MCF 10A (cell line): ENCODE data around the gene MLF2. TPM values are rescaled to one million over a fixed set of nuclear protein-coding genes. Genes with fewer than 3 reads are reported as not detected.

Experiments
- BruUV-seq: library from RNA; stranded (reverse); fragments of 400-500 nt; replicated peaks from 2 replicates; lab custom pipeline; 2021; lab: Mats Ljungman, UMichigan
- CTCF ChIA-PET: fragments of 300-600 bp; sonication (Branson Sonifier 250); formaldehyde crosslinking; extraction: SDS; loops from one replicate; lab custom pipeline; 2021; ENCODE audit warnings: antibody characterized with exemption, inconsistent platforms; lab: Yijun Ruan, JAX
- POLR2A ChIA-PET: fragments of 300-600, 350-650 bp; sonication (Branson Sonifier 250); formaldehyde crosslinking; extraction: SDS; loops from one replicate; lab custom pipeline; 2020; ENCODE audit warnings: antibody characterized with exemption, inconsistent platforms; lab: Yijun Ruan, JAX
- DNase-seq: peaks from one replicate; pipeline ENCODE4 v3.0.0-alpha.2; 2018; ENCODE audit not compliant: unreplicated experiment
- H3K27ac Mint-ChIP-seq: one replicate; pipeline ENCODE4 v1.8.0; 2022; ENCODE audit warnings: mild to moderate bottlenecking, low read depth, mixed read lengths; ENCODE audit not compliant: unreplicated experiment
- H3K27me3 Mint-ChIP-seq: one replicate; pipeline ENCODE4 v1.8.0; 2022; ENCODE audit warnings: mixed read lengths; ENCODE audit not compliant: insufficient read depth, unreplicated experiment
- H3K36me3 Mint-ChIP-seq: one replicate; pipeline ENCODE4 v1.8.0; 2022; ENCODE audit warnings: mild to moderate bottlenecking, moderate library complexity, mixed read lengths; ENCODE audit not compliant: insufficient read depth, unreplicated experiment
- H3K4me1 Mint-ChIP-seq: one replicate; pipeline ENCODE4 v1.8.0; 2022; ENCODE audit warnings: mixed read lengths; ENCODE audit not compliant: insufficient read depth, unreplicated experiment
- H3K4me3 Mint-ChIP-seq: one replicate; pipeline ENCODE4 v1.8.0; 2022; ENCODE audit warnings: mild to moderate bottlenecking, moderate library complexity, mixed read lengths; ENCODE audit not compliant: unreplicated experiment
- H3K9me3 Mint-ChIP-seq: one replicate; pipeline ENCODE4 v1.8.0; 2022; ENCODE audit warnings: mixed read lengths; ENCODE audit not compliant: unreplicated experiment
- CTCF ChIP-seq: fragments of 200-600 bp; IDR thresholded peaks from one replicate; pipeline ENCODE4 v1.8.0; 2022; ENCODE audit warnings: antibody characterized with exemption, mild to moderate bottlenecking; ENCODE audit not compliant: unreplicated experiment
- intact Hi-C: fragments of 100-400 bp; cut with micrococcal nuclease; formaldehyde crosslinking; loops from 2 replicates; pipeline ENCODE4 v1.14.1; 2022
- total RNA-seq: library from RNA; stranded (reverse); gene quantifications from 2 replicates; pipeline ENCODE4 v1.2.3, GENCODE V29; 2022

The MLF2 gene
- total RNA-seq, 1 experiment from 2014 or later = 151 TPM

- Mint-ChIP-seq H3K4me1 (peaks cover 57% of the 10 kb centered on the region), H3K36me3 (peaks cover 15% of the 10 kb centered on the region), H3K4me3 (peak overlapping the region; percentile 84), H3K27ac (peak overlapping the region; percentile 83), H3K27me3 (no peaks in the 10 kb centered on the region), H3K9me3 (no peaks in the 10 kb centered on the region)
- CTCF ChIA-PET = interaction anchor here (0.6 to 7.8 kb wide), 22 partner anchors 9 to 251 kb away, joined by 3 to 174 read pairs (median 5); partner anchors contain the start of genes CD4, COPS7A, LPCAT3 and MLF2
- intact Hi-C loops = loop anchor here (1.0 kb wide), 2 partner anchors 13 kb away; partner anchors contain the start of gene MLF2
- DNase-seq = peak; percentile 75
- BruUV-seq = no TSS peak
- TF ChIP-seq CTCF = peak; percentile 70
- POLR2A ChIA-PET = interaction anchor here (0.8 to 4.2 kb wide), 17 partner anchors 9 to 179 kb away, joined by 3 to 119 read pairs (median 4); partner anchors contain the start of genes CDCA3, COPS7A, MLF2 and SPSB2
These were observed 13.9 kb upstream of the MLF2 start for GRCh38 chr12:6766651-6767349.

- intact Hi-C loops = loop anchor here (1.0 kb wide), 1 partner anchor 13 kb away; the partner anchor contains the start of gene MLF2
- peak within 1 kb of the TSS; percentile 95 for H3K27ac Mint-ChIP-seq
- no peak for TF ChIP-seq CTCF
- ChIA-PET POLR2A (interaction anchor here (0.7 to 4.2 kb wide), 14 partner anchors 9 to 180 kb away, joined by 3 to 119 read pairs (median 4); partner anchors contain the start of genes CDCA3, COPS7A, MLF2 and SPSB2), CTCF (interaction anchor here (0.6 to 7.8 kb wide), 17 partner anchors 8 to 252 kb away, joined by 3 to 174 read pairs (median 6); partner anchors contain the start of genes CD4, COPS7A, LPCAT3 and MLF2)
- H3K9me3 Mint-ChIP-seq = no peaks in the 10 kb centered on the region
- no TSS peak for BruUV-seq
- DNase-seq = peak; percentile 96
- H3K4me3 Mint-ChIP-seq = peak within 1 kb of the TSS; percentile 84
- H3K27me3 Mint-ChIP-seq = no peaks in the 10 kb centered on the region
- peaks cover 11% of the 10 kb centered on the region for H3K36me3 Mint-ChIP-seq
- peaks cover 55% of the 10 kb centered on the region for H3K4me1 Mint-ChIP-seq
These were observed 13.0 kb upstream of the MLF2 start, which contains the start of gene PTMS for GRCh38 chr12:6765634-6766581. Gene PTMS (plus strand): TSS chr12:6766363. CDS start chr12:6766706, 343 bp downstream.

GRCh38 chr12:6765048-6765633, 12.2 kb upstream of the MLF2 start:
- peaks cover 48% of the 10 kb centered on the region for H3K4me1 Mint-ChIP-seq
- TF ChIP-seq CTCF = no peak
- POLR2A ChIA-PET = interaction anchor here (1.3 to 4.2 kb wide), 7 partner anchors 11 to 161 kb away, joined by 3 to 119 read pairs (median 10); partner anchors contain the start of genes CDCA3, COPS7A, MLF2 and SPSB2
- H3K9me3 Mint-ChIP-seq = no peaks in the 10 kb centered on the region
- peaks cover 8% of the 10 kb centered on the region for H3K36me3 Mint-ChIP-seq
- H3K27ac Mint-ChIP-seq = peak overlapping the region; percentile 95
- intact Hi-C loops = no loop called here
- DNase-seq = peak; percentile 29
- H3K27me3 Mint-ChIP-seq = no peaks in the 10 kb centered on the region
- no TSS peak for BruUV-seq
- CTCF ChIA-PET = interaction anchor here (0.6 to 7.8 kb wide), 8 partner anchors 11 to 111 kb away, joined by 3 to 174 read pairs (median 6); partner anchors contain the start of gene MLF2
- peak overlapping the region; percentile 84 for H3K4me3 Mint-ChIP-seq
